Measurements from ENCODE around the gene COLEC12.

Gene COLEC12

DNA sequence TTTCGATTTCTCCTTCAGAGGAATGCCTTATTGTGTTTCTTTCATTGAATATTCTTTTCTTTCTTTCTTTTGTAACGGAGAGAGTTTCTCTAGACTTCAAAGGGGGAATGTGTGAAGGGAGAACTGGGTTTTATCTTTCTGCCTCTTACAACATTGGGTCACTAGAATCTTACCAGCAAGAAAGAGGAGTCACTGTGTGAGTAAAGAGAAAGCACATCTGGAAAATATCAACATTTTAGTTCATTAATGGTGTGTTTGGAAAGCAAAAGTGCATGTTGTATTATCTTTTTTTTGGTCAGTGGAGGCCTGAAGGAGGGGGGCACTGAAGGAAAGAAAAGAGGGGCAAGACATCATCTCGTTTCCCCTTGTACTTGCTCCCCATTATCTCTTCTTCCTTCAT is 146.0 kb downstream of the COLEC12 start:
- DNase-seq: no peak

DNA sequence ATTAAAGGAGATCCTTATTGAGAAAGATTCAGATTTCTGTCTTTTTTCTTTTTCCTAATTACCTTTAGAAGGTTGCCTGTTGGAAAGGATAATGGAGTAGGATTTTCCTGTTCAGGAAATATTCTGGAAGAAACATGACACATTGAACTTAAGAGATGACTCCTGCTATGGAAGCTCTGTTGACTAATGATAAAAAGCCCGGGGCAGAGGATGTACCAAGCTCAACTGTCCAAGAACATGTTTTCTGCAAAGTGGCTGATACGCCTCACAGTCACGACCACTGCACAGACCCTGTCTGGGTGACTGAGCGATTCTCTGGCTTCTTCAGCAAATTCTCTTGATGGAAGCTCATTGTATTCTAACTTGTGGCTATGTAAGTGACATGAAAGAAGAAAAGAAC is 146.5 kb downstream of the COLEC12 start:
- DNase-seq: no peak

GRCh38 chr18:352438-352837 is 148.1 kb downstream of the COLEC12 start:
- no peak for DNase-seq

DNA sequence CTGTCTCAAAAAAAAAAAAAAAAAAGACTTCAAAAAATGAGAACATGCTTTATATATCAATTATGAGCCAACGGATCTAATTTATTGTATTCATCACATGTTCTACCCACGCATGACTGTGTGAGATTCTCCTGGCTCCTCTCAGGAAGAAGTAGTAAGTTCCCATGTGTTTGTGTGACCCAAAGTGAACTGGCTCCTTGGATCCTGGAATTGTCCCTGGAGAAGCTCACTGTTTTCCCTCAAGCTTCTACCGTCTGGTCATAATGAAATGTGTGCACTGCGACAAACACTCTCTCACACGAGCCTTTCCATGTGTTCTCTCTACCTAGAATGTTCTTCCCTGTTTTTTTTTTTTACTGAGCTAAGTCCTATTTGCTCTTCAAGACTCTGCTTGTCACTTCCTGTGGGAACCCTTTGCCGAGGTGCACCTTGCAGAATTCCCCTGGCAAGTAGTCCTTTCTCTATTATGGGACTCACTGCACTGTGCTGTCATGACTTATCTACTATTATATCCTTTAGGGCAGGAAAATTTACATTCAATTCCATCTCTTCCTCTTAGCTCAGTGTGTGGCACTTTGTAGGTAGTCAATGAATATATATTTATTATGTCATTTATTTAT is 149.4 kb downstream of the COLEC12 start:
- no peak for DNase-seq

DNA sequence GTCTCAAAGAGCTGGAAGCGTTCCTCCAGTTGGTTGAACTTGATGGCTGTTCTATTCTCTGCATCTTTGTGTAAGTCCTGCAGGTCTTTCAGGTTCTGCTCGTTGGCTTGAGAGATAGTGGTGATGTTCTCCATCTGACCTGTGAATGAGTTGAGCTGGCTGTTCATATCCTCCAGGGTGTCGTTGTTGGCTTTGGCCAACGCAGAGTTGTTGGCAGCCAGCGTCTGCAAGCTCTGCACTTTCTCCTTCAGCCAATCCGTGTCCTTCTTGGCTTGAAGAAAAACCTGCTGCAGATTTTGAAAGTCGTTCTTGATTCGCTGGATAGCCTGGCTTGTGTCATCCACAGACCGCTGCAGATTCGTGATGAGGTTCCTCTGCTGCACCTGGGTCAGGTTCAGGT is 153.9 kb downstream of the COLEC12 start:
- no peak for DNase-seq

GRCh38 chr18:341102-341501 is 159.4 kb downstream of the COLEC12 start:
- no peak for DNase-seq

- no peak for DNase-seq
These were observed 160.5 kb downstream of the COLEC12 start for GRCh38 chr18:340044-340443.

- DNase-seq: no peak
These were observed 161.3 kb downstream of the COLEC12 start for GRCh38 chr18:339200-339599.

- no peak for DNase-seq
These were observed 163.8 kb downstream of the COLEC12 start for GRCh38 chr18:336713-337112.

DNA sequence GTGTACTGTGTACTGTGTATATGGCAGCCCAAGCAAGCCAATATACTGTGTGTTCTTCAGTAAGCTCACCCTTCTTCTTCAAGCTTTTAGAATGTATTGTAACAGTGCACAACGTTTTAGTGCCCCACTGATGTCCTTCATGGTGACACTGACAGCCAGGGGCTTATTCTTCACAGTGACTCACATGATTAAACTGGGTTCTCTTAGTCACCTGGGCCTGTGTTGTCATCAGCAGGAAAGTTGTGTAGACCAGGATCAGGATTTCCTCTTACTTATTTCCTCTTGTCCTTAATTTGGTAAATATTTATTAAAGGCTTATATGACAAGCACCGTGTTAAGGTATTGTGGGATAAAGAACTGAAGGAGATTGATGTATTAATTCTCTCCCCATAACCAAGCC is 164.8 kb downstream of the COLEC12 start:
- DNase-seq: no peak

GRCh38 chr18:334575-335132 is 165.8 kb downstream of the COLEC12 start:
- DNase-seq: no peak

DNA sequence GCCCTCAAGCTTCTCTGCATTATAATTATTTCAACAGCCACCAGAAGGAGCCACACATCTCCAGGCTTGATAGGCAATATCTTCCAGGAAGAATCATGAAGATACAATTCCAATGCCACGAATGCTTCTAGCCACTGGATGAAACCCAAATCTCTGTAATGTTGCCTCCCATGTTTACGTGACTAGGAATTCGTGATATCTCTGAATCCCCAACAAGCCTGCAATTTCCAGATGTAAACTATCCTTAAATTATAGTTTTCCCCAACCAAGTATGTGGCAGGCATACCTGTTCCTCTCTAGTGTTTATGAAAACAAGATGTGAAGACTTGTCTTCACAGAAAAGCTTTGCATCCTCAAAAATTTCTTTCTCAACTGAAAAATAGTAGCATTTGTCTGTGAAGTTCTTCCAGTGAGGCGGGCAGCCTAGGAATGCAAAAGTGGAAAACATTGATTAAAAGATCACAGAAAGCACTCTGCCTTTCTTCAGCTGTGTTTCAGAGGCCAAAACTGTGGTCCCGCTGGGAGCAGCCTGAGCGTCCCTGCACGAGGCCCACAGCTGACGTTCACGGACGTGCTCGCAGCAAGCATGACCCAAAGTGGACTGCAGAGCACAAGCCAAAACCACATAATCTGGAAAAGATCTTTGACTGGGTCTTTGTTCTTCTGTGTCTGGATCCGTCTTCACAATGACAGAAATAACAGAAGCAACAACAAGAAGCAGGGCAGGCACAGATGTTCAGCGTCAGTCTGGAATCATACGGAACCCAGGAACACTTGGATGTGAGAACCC is 167.6 kb downstream of the COLEC12 start:
- no peak for DNase-seq

DNA sequence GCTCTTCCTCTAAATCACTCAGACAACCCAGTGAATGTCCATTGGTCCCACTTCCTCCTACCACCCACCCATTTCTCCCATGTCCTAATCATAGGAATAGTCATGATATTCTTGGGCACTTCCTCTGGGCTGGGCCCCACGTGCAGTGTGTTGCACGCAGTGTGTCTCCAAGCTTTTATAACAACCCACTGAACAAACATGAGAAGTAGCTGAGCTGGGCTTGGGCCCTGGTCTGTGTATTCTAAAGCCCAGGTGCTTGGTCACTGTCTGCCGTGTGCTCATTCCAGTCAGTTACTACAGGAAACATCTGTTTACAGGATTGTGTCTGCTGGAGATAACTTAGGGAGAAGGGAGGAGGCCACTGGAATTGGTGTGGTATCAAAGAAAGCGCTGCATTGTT is 168.5 kb downstream of the COLEC12 start:
- no peak for DNase-seq

DNA sequence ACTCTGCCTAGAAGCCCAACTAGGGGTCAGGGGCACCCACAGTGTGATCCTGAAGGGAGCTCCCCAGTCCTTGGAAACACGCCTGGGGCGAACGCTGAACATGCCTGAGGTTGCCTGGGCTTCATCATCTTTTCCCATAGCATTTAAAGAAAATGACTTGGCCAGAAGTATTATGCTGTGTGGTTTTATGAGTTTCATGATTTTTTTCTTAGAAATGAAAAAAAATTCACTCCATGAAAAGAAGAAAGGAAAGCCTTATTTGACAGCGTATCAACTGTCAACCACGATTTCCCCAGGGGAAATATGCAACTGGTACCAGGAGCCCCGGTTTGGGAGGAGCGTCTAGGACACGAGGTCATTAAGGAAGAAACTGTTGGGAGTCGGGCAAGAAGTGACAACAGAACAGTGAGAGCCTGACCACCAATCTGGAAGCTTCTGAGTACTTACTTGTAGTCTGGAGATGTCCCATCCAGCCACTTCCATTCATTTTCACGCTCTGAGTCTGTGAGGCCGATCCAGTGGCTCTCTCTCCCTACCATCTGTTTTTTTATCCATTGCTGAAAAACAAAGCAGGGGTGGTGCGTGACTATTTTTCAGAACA is 169.2 kb downstream of the COLEC12 start:
- DNase-seq: no peak

GRCh38 chr18:328928-329327 is 171.6 kb downstream of the COLEC12 start:
- DNase-seq: no peak

- no peak for DNase-seq
These were observed 173.7 kb downstream of the COLEC12 start for GRCh38 chr18:326846-327245.

- no peak for DNase-seq
These were observed 177.3 kb downstream of the COLEC12 start for GRCh38 chr18:323253-323622.

DNA sequence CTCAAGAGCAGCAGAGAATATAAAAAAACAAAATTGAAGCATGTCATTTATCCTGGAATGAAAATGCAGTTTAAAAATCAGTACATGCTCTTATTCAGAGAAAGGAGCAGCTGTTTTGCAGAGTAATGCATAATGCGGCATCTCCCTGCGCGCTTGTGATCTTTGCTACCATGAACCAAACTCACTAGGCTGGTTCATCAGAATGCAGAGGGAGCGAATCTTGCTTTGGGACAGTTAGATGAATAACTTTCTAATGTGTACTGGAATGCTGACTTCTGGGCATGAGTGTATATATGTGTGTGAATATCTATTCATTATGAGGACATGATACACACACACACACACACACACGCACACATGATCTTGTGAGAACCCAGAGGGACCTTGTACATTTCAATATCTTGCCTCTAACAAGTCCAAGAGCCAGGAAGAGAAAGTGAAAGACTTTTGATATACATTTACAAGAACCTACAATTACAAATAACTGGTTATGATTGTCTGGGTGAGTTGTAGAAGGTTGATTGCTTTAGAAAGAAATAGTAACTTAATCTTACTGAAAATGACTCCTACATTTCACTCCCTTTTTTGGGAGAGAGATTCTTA is 178.5 kb downstream of the COLEC12 start:
- DNase-seq: no peak

- DNase-seq: no peak
These were observed 180.3 kb downstream of the COLEC12 start for GRCh38 chr18:320155-320554.

- no peak for DNase-seq
These were observed 180.8 kb downstream of the COLEC12 start for GRCh38 chr18:319720-320119.

DNA sequence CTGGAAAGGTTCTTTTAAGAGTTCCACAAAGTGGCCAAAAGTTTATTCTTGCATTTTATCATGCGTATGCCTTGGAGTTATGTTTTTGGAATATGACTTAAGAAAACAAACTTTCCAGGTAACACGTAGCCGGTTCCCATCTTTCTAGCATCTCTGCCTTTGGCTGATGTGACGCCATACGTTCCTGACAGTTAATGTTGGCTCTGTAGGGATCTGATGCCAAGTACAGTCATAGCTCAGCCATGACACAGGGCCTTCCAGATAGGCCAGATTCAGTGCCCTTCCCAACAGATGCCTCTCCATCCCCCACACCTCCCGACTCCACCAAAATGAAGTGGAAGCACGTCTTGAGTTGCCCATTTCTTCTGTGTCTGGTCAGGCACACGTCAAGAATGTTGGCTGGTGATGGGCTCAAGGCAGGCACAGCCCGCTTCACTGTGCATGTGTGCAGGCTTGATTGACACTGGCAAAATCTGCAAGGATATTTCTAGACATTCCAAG is 181.7 kb downstream of the COLEC12 start:
- no peak for DNase-seq

- DNase-seq: no peak
These were observed 182.9 kb downstream of the COLEC12 start for GRCh38 chr18:317618-318017.

GRCh38 chr18:316393-316792 is 184.1 kb downstream of the COLEC12 start:
- no peak for DNase-seq

GRCh38 chr18:313931-314330 is 186.6 kb downstream of the COLEC12 start:
- no peak for DNase-seq
